CD1c-positive myeloid dendritic cell (primary cell): ENCODE results near the gene KRTAP12-3.
"Not testable (repeated sequence)": the region's sequence is repeated elsewhere in the genome, so short reads cannot be mapped to it uniquely, and the experiment has no call there.

Experiments
- DNase-seq: peaks from one replicate; pipeline ENCODE4 v3.0.0-alpha.2; 2016; ENCODE audit errors: extremely low spot score

KRTAP12-3 gene

DNA sequence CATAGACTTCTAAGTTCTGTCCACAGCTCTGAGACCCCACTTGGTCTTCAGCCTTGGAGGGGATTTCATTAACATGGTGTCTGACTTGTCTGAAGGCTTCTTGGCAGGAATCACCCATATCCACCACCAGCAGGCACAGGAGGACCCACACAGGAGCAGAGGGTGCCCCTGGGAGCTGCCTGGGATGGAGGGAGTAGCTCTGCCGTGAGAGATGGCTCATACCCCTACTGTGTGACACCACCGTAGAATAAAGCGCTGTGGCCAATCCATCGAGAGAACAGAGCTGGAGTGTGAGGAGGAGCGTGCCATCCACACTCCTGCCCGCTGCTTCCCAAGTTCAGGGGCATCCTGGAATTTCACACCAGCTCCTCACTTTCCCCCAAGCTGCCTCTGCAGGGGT is 27.3 kb downstream of the KRTAP12-3 start:
- not testable (repeated sequence) for DNase-seq

GRCh38 chr21:44686000-44686781 is 28.5 kb downstream of the KRTAP12-3 start:
- no peak for DNase-seq

GRCh38 chr21:44686843-44687561 is 29.3 kb downstream of the KRTAP12-3 start:
- DNase-seq, result no peak

DNA sequence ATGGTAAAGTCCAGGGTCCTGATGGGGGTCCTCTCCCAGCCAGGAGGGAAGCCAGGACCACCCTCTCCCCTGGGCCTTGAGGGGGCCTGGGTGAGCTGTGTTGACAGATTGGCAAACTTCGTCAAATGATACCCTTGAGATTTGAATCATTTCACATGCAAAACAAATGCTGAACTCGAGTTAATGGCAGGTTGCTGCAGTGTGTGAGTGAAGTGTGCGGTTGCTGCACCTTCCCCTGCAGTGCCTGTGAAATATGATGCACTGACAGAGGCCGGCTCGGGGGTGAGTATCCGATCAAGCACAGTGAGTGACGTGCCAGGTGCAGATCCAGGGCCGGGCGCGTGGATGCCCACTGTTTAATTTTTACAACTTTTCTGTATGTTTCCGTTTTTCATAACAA is 29.9 kb downstream of the KRTAP12-3 start:
- no peak for DNase-seq

DNA sequence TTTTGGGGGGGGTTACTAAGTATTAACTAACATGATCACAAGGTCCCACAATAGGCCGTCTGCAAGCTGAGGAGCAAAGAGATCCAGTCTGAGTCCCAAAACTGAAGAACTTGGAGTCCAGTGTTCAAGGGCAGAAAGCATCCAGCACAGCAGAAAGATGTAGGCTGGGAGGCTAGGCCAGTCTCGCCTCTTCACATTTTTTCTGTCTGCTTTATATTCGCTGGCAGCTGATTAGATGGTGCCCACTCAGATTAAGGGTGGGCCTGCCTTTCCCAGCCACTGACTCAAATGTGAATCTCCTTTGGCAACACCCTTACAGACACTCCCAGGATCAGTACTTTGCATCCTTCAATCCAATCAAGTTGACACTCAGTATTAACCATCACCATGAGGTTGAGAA is 32.0 kb downstream of the KRTAP12-3 start:
- not testable (repeated sequence) for DNase-seq

DNA sequence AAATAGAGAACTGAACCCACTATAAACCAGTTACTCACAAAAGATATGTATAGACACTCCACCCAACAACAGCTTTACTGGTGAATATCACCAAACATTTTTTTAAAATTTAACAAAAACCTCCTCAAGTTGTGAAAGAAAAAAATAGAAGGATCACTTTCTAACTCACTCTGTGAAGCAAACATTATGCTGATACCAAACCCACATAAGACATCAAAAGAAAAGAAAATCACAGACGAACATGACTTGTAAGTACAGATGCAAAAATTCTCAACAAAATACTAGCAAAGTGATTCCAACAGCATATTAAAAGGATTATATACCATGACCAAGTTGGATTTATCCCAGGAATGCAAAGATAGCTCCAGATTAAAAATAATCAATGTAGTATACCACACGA is 34.0 kb downstream of the KRTAP12-3 start:
- no peak for DNase-seq

DNA sequence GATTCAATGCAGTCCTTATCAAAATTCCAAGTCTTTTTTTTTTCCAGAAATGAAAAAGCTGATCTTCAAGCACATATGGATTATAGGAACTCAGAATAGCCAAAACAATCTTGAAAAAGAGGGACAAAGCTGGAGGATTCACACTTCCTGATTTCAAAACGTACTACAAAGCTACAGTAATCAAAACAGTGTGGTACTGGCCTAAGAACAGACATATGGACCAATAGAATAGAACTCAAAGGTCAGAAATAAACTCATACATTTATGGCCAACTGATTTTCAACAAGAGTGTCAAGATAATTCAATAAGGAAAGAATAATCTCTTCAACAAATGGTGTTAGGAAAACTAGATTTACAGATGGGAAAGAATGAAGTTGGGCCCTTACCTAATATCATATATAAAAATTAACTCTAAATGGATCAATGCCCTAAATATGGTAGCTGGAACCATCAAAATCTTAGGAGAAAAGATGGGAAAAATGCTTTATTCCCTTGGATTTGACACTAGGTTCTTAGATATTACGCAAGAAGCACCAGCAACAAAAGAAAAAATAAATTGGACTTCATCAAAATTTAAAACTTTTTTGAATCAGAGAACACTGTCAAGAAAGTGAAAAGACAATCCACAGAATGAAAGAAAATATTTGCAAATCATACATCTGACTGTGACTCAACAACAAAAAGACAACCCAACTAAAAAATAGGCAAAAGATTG is 35.2 kb downstream of the KRTAP12-3 start:
- no peak for DNase-seq

DNA sequence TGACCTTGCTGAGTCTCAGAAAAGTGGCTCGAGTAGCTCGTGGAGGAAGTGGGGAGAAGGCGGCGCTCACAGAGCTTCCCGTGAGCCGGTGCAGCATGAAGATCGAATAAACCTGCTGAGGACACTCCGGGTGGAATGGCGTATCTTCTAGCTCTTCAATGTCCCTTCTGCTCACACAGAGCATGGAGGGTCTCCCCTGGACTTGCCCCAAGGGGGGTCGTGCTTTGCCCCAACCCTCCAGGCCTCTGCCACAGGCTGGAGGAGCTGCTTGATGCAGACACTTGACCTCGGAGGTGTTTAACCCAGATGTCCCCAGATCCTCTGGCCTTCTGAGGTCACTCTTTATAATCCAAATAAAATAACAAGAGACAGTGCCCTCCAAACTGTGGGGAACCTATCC is 37.0 kb downstream of the KRTAP12-3 start:
- no peak for DNase-seq

GRCh38 chr21:44695184-44695583 is 37.5 kb downstream of the KRTAP12-3 start:
- no peak for DNase-seq

DNA sequence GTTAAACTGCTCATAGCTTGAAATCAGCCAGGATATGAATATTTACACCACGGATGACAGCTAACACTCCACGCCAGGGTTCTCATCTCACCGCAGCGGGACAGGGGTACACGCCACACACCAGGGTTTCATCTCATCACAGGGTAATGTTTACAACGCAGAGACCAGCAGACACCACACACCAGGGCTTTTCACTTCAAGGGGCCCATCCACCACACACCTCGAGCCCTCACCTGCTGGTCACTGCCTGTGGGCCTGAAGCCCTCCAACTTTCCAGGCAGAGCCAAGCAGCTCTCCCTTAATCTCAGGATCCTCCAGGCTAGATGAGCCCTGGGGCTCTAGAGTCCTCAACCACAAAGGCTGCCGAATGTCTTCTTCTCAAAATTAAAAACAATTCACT is 37.9 kb downstream of the KRTAP12-3 start:
- no peak for DNase-seq

- no peak for DNase-seq
Observed at GRCh38 chr21:44696572-44696971, 38.8 kb downstream of the KRTAP12-3 start.

- not testable (repeated sequence) for DNase-seq
Observed at GRCh38 chr21:44697172-44697810, 39.6 kb downstream of the KRTAP12-3 start, which contains the start of gene KRTAP10-12. Gene KRTAP10-12, plus strand, starts transcription at chr21:44697172. Its CDS starts 30 bp downstream, at chr21:44697202.

GRCh38 chr21:44697811-44698734 is 40.3 kb downstream of the KRTAP12-3 start:
- DNase-seq, result no peak

- no peak for DNase-seq
Observed at GRCh38 chr21:44699502-44700001, 41.8 kb downstream of the KRTAP12-3 start.

GRCh38 chr21:44700101-44701022 is 42.6 kb downstream of the KRTAP12-3 start:
- no peak for DNase-seq

GRCh38 chr21:44701023-44701400 is 43.3 kb downstream of the KRTAP12-3 start:
- DNase-seq, result no peak

DNA sequence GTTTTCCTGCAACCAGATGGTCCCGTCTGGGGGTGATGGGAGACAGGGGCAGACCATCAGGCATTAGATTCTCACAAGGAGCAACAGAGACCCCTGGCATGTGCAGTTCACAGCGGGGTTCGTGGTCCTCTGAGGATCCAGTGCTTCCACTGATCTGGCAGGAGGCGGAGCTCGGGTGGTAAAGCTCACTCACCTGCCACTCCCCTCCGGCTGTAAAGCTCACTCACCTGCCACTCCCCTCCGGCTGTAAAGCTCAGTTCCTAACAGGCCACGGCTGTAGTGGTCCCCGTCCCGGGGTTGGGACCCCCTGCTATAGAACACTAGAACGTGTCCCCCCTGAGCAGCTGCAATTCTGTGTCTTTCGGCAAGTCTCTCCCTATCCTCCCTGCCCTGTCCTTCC is 43.8 kb downstream of the KRTAP12-3 start:
- no peak for DNase-seq

DNA sequence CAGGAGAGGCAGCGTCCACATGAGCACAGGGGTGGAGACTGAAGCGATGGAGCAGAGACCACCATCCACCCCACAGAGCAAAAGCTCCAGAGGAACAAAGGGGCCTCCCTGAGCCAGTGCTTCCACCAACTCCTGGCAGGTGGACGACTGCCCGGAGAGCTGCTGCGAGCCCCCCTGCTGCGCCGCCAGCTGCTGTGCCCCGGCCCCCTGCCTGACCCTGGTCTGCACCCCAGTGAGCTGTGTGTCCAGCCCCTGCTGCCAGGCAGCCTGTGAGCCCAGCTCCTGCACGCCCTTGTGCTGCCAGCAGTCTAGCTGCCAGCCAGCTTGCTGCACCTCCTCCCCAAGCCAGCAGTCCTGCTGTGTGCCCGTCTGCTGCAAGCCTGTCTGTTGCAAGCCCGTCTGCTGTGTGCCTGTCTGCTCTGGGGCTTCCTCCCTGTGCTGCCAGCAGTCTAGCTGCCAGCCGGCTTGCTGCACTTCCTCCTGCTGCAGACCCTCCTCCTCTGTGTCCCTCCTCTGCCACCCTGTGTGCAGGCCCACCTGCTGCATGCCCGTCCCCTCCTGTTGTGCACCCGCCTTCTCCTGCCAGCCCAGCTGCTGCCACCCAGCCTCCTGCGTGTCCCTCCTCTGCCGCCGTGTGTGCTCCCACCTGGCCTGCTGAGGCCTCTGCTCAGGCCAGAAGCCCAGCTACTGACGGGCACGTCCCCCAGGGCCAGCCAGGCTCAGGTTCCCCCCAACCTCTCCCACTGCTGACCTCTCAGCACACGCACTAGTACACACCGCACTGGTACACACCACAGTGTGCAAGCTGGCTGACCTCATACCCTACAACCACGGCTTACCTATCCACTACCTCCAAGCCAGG is 44.6 kb downstream of the KRTAP12-3 start:
- no peak for DNase-seq
